ENCODE measurements around the gene PAX8. TPM values are rescaled to one million over a fixed set of nuclear protein-coding genes. Genes with fewer than 3 reads are reported as not detected.

The PAX8 gene
- total RNA-seq, 4 donors from 2014 or later: 0.91 to 5.2 (median 4.3) TPM

DNA sequence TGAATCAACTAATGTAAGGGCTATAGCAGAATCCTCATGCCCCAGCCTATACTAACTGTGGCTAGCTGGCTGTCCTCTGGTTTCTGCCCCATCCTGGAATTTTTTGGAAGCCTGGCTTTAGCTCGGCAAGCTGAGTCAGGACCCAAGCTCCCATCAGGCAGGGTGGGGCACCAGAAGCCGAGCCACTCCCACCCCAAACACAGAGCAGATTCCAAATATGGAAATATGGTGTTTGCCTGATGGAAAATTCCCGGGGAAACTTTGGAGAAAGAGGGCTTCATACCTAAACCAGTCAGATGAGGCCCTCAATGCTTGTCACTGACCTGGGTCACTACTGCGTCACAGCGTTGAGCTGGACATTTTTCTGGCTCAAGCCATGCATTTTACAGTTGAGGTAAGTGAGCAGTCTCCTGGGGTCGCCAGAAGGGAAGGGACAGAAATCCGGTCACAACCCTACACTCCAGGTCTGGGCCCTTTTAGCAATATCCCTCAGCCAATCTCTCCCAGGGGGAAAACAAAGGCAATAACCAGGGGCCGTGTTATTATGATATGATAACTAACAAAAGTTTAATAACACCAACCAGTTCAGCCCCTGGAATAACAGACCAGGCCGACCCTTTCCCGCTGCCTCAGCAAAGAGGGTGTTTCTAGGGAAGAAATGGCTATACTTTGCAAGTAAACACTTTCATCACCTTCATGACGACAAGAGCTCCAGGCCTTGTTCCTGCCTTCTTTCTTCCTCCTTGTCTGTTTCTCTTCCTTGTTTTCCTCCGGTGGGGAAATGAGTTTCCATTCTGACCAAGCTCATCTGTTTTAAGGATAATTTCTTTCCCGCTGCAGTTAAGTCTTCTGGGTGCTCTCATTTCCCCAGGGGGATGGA lies 67.3 kb downstream of the PAX8 start:
- intact Hi-C loops (cut with DNase I; ENCODE audit: low total_unique reads): no loop called here
- peak in 1 of 2 donors; percentile 70 for DNase-seq (ENCODE audit: low spot score in 2 of 2)
- TF ChIP-seq POLR2A (IDR thresholded peaks at IDR 0.05): no peak
- TF ChIP-seq, protein P1, sequence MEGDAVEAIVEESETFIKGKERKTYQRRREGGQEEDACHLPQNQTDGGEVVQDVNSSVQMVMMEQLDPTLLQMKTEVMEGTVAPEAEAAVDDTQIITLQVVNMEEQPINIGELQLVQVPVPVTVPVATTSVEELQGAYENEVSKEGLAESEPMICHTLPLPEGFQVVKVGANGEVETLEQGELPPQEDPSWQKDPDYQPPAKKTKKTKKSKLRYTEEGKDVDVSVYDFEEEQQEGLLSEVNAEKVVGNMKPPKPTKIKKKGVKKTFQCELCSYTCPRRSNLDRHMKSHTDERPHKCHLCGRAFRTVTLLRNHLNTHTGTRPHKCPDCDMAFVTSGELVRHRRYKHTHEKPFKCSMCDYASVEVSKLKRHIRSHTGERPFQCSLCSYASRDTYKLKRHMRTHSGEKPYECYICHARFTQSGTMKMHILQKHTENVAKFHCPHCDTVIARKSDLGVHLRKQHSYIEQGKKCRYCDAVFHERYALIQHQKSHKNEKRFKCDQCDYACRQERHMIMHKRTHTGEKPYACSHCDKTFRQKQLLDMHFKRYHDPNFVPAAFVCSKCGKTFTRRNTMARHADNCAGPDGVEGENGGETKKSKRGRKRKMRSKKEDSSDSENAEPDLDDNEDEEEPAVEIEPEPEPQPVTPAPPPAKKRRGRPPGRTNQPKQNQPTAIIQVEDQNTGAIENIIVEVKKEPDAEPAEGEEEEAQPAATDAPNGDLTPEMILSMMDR (IDR thresholded peaks at IDR 0.05): no peak
- 29 to 42% methylated on average over 13 of the region's 13 CpGs for WGBS, 2 donors
- H3K4me3 ChIP-seq (ENCODE audit: low read depth, poor library complexity, severe bottlenecking): no peak overlapping the region

DNA sequence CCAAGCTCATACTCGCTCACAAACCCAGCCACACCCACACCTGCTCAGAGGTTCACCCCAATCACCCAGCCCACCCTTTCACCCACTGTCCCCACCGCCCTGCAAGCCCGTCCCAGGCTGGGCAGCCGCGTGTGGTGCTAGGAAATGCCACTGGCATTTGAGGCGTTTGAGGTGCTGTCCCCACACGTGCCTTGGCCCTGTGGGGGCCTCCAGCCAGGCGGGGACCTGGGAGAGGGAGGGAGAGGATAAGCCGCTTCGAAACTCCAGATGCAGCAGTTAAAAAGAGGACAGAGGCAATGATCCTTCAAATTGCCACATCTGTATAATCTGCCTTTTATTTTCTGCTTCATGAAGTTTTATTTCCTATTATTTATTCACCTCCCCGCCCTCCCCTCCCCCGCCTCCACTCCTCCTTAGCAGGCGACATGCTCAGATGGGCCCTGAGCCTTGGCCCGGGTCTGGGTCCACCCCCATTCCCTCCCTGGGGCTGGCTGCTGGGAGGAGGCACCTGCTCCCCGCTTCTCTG lies 69.0 kb downstream of the PAX8 start:
- 54 to 61% methylated on average over 15 of the region's 15 CpGs for WGBS, 2 donors

DNA sequence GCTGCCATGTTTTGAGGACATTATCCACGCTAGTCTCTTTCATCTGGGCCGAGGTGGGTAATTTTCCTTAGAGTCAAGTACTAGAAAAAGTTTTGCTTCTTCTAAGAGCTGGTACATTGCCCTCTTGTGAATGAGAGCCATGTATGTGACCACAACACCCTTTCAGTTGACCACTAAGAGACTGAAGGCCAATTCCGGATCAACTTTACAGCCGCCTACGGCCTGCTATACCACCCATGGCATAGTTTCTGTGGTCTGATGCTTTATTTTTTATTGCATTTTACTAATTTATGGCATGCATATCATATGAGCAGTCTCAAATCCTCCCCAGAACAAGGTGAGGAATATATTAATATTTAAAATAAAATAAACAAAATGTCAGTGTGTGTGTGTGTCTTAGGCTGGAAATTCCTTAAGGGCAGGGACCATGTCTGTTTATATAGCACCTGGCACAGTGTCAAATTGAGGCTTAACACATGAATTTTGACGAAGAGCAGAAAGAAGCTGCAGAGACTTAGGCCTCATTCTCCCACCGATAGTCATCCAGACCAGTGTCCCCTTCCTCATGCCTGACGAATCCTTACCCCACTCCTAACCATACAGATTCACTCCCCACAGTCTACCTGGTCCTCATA lies 69.6 kb downstream of the PAX8 start:
- intact Hi-C loops (cut with DNase I; ENCODE audit: low total_unique reads): no loop called here
- no peak overlapping the region for H3K4me3 ChIP-seq (ENCODE audit: low read depth, poor library complexity, severe bottlenecking)
- DNase-seq (ENCODE audit: low spot score in 2 of 2): no peak
- no peak for TF ChIP-seq POLR2A (IDR thresholded peaks at IDR 0.05)
- TF ChIP-seq, protein P1 (IDR thresholded peaks at IDR 0.05): no peak
- WGBS, 2 donors: 68% methylated on average over 8 of the region's 8 CpGs

More for the DNA sequence above, 69.0 kb downstream of the PAX8 start:
- no peak for TF ChIP-seq POLR2A (IDR thresholded peaks at IDR 0.05)
- TF ChIP-seq, protein P1 (IDR thresholded peaks at IDR 0.05): no peak
- no peak for DNase-seq (ENCODE audit: low spot score in 2 of 2)
- H3K4me3 ChIP-seq (ENCODE audit: low read depth, poor library complexity, severe bottlenecking): no peak overlapping the region
- intact Hi-C loops (cut with DNase I; ENCODE audit: low total_unique reads): no loop called here

DNA sequence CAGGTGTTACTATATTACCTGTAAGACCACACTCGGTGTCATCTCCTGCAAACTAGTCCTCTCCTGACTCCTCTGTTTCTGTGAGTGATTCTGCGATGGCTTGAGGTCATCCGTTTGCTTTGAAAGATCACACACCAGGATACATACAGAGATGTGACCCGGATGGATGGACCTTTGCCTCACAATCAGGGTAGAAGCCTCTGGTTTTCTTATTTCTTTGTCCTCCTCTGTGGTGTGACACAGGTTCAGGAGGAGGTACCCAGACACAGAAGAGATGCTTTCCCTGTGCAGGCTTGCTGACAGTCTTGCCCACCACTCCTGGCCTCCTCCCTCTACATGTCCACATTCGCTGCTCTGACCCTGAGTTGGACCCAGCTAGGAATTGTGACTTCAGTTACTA lies 70.3 kb downstream of the PAX8 start:
- no peak for TF ChIP-seq POLR2A (IDR thresholded peaks at IDR 0.05)
- TF ChIP-seq, protein P1 (IDR thresholded peaks at IDR 0.05): no peak
- DNase-seq (ENCODE audit: low spot score in 2 of 2): no peak
- intact Hi-C loops (cut with DNase I; ENCODE audit: low total_unique reads): no loop called here
- H3K4me3 ChIP-seq (ENCODE audit: low read depth, poor library complexity, severe bottlenecking): no peak overlapping the region
- 93 to 95% methylated on average over 5 of the region's 5 CpGs for WGBS, 2 donors

DNA sequence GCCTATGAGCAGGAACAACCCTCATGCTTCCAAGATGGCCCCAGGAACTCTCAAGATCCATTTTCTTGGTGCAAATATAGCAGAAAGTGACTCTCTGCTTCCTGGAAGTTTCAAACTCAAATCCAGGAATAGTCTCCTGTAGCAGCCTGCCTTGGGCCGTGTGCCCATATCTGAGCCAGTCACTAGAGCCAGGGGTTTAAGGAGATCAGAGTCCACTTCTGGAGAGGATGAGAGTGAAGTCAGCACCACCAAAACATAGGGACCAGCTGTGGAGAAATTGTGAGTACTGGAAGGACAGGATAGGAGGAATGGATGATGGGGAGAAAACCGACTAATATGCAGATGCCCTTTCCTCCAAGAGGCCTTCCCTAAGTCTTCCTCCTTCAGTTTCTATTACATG lies 71.7 kb downstream of the PAX8 start:
- H3K4me3 ChIP-seq (ENCODE audit: low read depth, poor library complexity, severe bottlenecking): no peak overlapping the region
- TF ChIP-seq, protein P1 (IDR thresholded peaks at IDR 0.05): no peak
- TF ChIP-seq POLR2A (IDR thresholded peaks at IDR 0.05): no peak
- DNase-seq (ENCODE audit: low spot score in 2 of 2): no peak
- intact Hi-C loops (cut with DNase I; ENCODE audit: low total_unique reads): no loop called here
- WGBS, 2 donors: 77 to 88% methylated on average over 2 of the region's 2 CpGs

Data from lower leg skin (tissue), 4 donors.